ENCODE data around the gene CHPF.

The CHPF gene

DNA sequence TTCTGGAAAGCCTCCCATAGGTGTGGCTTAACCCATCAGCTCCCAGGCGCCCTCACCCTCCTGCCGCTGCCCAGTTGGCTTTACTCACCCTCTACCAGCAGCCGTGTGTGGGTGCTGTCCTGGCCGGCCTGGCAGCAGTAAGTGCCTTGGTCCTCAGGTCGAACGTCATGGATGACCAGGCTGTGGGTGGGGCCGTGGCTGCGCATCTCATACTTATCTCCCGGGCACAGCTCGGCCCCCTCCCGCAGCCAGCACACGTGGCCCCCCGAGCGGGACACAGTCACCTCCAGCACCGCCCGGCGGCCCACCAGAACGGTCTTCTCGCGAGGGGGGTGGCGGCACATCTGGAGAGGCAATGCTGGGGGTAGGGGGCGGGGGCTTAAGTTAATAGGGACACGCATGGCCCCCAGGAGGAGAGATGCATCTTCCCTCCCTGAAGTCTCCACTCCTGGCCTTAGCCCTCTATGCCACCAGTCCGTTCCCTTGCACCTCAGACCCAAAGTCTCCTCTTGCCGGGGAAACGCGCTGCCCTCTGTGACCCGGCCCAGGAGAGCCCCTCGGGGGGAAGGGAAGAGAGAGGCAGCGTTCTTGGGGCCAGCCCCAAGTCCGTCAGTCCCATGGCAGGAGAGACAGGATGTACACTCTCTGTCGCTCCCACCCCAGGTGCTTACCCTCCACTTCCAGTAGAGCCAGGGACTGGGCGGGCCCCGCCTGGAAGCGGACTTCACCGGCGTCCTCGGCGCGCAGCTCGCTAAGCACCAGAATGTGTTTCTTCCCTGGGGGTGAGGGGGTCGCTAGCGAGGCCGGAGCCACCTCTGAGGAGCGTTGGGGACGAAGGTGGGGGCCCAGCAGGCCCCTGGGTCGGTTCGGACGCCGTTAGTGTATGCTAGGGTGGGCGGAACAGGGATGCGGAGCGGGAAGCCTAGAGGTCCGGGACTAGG is 8.1 kb upstream of the CHPF start:
- DNase-seq: no peak

DNA sequence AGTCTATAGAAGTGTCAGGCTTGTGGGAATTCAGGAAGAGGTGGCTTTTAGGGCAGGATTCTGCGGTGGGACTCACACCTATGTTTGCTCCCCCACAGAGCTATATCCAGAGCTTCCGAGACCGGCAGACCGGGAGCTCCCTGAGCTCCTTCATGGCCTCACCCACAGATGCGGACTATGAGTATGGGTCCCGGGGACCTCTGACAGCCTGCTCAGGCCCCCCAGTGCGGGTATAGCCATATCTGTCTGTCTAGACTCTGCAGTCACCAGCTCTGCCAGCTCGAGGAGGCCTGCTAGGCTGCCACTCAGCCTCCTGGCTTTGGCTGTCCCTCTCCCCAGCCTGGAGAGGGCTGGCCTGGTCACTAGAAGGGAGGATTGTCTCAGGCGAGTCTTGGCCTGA is 6.0 kb upstream of the CHPF start:
- no peak for DNase-seq

DNA sequence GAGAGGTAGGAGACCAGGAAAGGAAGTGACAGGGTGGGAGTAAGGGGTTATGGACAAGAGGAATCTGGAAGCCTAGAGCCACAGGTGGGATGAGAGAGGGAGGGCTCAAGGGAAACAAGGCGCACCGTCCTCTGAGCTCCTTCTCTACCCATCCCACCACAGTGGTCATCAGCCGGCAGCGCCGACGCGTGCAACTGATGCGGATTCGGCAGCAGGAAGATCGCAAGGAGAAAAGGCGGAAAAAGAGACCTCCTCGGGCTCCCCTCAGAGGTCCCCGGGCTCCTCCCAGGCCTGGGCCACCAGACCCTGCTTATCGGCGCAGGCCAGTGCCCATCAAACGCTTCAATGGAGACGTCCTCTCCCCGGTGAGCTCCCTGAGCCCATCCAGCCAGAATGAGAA is 5.4 kb upstream of the CHPF start:
- no peak for DNase-seq

DNA sequence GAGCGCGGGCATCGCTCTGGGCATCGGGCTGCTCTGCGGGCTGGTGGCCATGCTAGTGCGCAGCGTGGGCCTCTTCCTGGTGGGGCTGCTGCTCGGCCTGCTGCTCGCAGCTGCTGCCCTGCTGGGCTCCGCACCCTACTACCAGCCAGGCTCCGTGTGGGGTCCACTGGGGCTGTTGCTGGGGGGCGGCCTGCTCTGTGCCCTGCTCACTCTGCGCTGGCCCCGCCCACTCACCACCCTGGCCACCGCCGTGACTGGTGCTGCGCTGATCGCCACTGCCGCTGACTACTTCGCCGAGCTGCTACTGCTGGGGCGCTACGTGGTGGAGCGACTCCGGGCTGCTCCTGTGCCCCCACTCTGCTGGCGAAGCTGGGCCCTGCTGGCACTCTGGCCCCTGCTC is 4.0 kb upstream of the CHPF start:
- DNase-seq: no peak

DNA sequence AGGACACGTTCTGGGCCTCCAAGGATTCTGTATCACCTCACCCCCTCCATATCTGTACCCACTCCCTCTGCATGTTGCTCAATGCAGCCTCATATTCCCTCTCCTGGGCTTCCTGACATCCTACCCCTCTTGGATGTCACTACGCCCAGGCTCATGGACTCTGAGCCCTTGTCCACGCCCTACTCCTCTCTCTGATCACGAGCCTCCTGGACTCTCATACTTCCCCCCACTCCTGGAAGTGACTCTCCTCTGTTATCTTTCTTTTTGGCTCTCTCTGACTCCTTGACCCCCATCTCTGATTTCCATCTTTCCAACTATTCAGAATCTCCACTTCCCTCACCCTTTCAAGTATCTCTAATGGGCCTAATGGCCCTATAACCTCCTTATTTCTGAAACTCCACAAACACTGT is 2.3 kb upstream of the CHPF start:
- DNase-seq: no peak

DNA sequence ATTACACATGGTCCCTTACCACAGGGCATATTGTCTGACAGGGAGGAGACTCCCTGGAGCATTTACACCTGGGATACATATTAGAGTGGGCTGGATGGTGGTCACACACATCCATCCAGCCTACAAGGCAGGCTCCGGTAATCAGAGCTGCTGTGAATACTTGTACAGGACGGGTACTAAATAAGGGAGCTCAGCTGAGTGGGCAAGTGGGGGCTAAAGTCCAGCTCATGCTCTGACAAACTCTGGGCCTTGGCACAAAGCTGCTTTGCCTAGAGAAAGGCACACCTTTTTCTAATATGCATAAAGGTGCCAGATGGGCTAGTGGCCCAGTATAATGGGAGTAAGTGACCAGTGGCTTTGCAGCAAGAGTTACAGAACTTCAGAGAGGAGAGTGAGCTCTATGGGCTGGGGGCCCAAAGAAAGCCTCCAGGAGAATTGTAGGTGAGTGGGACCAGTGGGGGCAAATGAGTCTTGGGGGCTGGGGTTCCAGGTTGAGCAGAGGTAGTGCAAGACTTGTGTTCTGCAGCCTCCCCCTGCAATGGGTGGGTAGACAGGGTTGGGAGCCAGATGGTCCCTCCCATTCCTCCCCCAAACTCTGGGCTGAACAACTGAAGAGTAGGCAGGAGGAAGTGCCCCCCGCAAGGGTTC is 1.8 kb upstream of the CHPF start:
- DNase-seq: no peak

DNA sequence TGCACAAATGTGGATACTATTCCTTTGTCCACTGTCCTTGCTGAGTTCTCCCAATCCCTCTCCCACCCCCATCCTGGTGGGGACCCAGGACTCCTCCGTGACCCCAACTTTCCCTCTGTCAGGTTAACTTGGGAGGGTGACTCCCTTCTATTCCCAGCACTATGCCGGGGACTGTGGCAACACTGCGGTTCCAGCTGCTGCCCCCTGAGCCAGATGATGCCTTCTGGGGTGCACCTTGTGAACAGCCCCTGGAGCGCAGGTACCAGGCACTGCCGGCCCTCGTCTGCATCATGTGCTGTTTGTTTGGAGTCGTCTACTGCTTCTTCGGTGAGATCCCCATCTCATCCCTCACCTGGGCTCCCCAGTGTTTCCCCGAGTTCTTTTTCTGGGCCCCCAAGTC is 958 bp upstream of the CHPF start:
- DNase-seq: no peak

DNA sequence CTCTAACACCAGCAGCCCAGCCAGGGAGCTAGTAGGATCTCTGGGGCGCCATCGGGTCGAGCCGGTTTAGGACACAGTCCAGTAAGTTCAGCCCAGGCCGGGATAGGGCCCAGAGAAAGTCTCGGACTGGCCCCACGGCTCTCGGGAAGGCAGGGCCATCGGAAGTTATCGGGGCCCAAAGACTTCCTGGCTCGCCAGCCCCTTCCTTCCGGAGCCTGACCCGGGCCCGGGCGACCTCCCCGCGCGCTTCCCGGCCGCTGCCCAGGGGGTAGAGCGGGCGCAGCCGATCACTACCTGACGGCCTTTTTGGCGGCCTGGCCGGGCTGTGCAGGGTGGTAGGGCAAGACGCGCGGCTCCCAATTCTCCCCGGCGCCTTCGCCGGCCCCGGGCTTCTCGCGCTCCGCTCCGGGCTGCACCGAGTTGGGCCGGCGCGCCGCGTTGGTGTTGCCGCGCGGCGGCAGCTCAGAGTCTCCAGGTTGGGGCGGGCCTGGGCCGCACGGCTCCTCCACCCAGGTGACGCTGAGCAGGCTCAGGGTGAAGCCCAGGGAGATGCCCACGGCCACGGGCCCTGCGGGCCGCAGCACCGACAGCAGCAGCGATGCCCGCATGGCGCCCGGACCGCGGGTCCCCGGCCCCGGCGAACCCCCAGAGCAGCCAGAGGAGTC is 546 bp downstream of the CHPF start:
- peak in 1 of 4 experiments; percentile 37 for DNase-seq

DNA sequence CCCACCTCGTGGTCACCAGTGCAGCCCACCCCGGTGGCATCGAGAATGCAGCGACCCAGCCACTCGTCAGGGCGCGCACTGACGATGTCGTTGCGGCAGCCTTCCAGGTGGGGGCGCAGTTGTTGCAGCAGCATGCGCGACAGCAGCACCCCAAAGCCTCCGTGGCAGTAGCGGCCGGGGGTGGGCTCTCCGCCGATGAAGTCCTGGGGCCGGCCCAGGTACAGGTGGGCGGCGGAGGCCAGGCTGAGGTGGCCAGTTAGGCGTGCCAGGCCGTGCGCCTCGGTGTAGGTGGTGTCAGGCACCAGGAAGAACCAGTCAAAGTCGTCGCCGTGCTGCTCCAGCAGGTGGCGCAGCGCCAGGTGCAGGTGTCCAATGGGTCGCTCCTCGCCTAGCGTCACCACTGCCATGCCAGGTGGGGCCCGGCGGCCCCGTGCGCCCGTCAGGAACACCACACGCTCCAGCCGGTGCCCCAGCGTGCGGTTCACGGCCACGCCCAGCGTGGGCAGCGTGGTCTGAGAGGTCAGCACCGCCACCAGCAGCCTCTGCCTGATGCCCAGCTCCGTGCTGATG is 1.9 kb downstream of the CHPF start:
- peak; percentile 62 to 84 (median 74) for DNase-seq

DNA sequence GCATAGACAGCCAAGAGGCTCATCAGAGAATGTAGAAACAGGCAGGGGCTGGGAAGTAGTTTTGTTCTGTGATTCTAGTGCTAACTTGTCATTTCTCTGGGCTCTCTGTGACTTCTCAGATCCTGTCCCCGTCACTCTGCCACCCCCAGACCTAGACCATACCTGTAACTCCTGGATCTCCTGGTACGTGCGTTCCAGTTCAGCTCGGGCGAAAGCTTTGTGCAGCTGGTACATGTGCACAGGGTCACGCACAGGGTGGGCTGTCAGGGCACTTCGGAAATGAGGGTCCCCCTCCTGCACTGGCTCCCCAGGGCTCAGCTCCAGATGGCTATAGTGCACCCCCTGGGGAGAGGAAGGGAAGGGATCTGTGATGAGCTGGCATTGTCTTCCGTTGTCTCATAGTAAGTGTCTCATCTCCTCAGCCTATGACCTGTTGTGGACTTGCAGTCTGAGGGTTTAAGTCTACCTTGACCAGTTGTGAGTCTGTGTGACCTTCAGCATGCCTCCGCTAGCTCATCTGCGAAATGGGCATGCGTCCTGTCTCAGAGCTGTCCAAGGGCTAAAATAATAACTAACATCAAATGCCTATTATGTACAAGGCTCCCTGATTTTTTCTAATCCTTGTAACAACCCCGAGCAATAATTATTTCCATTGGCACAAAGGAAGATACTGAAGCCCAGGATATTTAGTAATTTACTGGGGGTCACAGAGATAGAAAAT is 2.7 kb downstream of the CHPF start:
- no peak for DNase-seq

DNA sequence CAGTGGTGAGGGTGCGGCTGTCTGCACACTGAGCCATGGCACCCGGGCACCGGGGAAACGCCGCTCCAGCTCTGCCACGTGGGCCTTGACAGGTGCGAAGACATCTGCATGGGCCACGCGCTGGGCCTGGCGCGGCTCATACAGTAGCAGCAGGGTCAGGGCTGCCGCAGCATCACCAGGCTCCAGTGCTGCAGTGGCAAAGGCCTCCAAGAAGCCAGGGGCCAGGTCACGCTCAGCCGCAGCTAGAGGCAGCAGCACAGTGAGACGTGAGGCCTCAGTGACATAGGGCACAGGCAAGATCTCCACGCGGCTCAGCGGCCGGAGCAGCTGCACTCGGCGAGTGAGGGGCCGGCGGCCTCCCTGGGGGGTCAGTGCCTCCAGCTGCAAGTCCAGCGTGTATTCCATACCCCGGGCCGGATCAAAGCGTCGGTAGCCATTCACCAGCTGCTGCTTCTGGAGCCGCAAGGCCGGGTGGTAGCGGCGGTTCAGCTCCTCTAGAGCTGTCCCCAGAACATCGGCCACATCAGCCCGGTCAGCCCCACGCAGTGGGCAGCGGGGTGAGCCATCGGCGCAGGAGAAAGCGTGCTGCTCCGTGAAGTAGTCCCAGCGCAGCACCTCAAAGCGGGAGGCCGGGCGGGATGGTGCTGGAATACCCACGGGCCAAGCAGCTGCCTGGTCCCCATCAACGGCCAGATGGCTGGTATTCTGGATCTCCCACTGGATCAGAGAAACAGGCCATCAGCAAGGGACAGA is 3.5 kb downstream of the CHPF start:
- DNase-seq: no peak

DNA sequence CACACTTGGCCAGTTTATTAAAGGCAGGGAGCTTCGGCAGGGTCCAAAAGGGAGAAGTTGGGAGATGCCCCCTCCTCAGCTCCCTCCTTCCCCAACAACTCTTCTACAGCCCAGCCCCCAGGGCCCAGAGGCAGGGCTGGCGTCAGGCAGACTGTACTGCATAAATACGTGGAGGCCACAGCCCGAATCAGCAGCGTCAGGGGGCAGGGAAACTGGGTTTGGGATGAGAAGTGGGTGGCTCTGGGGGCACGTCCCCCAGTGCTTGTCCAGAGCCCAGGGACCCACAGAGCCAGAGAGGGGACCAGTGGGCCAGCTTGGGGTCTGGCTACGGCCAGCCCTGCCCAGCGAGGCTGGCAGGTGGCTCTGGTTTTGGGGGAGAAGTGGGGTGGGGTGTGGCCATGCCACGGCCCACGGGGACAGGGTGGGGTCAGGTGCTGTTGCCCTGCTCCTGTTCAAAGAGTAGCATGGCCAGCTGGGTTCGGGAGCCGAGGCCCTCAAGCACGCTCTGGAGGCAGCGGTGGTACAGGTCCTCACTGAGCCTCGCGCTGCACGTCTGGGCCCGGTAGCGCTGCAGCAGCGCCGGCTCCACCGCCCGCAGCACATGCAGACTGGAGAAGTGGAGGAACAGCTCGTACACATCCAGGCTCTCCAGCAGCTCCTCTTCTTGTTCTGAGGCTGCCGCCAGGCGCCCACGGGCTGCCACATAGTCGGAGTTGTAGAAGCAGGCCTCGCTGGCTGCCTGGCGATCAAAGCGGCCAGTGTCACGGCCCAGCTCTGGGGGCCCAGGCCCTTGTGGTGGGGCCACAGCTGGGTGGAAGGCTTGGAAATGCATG is 4.4 kb downstream of the CHPF start:
- no peak for DNase-seq

DNA sequence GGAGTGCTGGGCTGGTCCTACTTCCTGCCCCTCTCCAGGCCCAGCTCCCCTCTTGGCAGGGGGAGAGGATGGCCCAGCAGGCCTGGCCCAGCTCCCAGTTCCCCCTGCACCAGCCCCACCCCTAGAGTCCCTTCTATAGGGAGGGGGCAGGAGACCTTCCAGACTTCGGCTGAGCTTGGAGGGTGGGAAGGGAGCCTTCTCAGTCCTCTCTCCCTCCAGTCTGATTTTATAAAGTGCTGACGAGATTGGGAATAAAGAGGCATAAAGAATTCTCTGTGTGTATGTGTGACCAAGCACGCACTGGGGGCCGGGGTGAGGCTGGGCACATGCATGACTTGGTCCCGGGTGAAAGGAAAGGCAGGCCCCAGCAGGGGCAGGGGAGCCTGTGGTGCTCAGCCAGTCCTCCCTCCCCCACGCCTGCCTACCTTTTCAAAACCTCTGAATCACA is 5.1 kb downstream of the CHPF start:
- DNase-seq: no peak

DNA sequence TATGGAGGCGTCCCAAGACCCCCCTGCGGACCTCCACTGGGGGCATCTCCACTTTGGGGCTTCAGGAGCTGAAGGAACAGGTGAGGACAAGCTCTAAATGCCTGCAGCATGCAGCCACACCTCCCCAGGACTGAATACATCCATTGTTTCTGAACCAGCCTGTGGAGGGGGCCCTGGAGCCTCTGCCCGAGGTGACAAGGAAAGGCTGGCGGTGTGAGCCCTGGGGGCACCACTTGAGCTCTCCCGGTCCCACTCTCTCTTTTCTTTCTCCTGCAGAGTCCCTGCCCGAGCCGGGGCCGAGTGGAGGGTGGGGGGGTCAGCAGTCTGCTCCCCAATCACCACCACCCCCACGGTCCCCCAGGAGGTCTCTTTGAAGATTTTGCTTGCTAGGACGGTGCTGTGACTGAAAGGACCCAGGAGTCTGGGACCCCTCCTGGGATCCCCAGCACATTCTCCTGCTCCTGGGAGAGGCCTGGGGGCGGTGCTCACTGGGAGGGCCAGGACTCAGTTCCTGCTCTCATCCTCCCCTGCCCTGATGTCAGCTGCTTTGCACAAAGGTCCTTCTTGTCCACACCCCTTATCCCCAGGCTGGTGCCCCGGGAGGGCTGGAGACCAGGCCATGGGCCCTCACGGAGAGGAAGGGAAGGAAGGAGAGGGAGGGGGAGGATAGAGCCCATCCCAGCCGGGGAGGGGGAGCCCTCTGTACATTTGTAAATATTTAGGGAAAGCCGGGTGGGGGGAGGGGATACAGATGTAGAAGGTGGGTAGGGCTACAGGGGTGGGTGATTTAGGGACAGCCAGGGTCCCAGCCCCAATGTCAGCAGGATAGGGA is 5.7 kb downstream of the CHPF start:
- DNase-seq: no peak

DNA sequence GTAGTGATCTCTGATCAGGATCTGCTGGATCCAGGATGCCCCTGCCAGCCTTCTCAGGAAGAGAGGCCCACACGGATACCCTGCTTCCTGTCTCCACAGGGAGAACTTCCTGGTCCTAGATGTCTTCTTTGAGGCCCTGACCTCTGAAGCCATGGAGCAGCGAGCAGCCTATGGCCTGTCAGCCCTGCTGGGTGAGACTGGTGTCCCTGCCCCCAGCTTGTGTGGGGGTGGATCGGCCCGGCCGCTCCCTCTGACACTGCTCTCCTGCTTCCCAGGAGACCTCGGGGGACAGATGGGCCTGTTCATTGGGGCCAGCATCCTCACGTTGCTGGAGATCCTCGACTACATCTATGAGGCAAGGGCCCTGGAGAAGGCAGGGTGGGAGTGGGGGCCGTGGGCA is 6.6 kb downstream of the CHPF start:
- no peak for DNase-seq

DNA sequence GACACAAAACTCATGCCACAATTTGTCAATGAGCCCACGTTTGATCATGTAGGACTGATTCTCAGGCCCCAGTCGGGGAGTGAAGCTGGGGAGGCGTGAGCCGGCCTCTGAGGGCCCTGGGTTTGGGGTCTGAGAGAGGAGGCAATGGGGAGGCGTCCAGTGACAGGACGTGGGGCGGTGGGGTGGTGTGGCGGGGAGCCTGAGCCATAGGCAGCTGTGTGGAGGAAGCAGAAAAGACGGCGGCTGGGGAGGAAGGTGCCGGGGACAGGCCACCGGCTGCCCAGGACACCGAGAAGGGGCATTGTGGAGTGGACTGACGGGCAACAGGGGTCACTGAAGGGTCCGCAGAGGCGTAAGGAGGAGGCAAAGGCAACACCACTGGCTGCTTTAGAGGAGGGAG is 7.2 kb downstream of the CHPF start:
- DNase-seq: no peak

DNA sequence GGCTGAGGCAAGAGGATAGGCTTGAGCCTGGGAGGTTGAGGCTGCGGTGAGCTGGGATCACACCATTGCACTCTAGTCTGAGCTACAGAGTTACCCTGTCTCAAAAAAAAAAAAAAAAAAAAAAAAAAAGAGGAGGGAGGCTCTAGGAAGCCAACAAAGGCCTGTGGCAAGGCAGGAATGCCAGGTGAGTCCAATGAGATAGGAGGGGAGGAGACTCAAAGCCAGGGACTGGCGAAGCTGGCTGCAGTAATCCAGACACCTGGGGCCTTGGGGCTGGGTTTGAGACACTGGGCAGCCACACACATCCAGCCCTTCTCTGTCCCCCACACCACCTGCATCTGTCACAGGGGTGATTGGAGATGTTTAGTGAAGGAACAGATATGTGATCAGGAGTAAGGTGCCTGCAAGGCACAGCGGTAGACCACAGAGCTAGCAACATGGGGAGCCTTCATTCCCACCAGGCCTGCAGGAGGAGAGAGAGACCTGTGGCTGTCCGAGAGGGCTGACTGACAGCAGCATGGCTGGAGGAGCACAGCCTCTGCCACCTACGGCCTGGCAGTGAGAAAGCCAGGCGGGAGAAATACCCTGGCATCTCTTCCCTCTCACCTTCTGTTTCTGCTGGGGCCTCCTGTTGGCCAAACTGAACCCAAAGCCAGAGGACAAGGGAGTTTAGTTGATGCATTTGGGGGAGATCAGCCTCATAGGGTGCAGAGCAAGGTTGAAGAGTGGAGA is 9.5 kb downstream of the CHPF start:
- DNase-seq: no peak

DNA sequence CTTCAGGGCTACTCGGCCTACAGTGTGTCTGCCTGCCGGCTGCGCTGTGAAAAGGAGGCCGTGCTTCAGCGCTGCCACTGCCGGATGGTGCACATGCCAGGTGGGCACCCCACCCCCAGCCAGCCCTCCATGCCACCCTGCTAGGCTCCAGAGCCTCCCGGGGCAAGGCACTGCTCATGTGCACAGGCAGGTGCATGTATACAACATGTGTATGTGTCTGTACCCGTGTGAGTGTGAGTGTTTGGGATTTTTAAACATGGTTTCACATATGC is 11.3 kb downstream of the CHPF start:
- no peak for DNase-seq

DNA sequence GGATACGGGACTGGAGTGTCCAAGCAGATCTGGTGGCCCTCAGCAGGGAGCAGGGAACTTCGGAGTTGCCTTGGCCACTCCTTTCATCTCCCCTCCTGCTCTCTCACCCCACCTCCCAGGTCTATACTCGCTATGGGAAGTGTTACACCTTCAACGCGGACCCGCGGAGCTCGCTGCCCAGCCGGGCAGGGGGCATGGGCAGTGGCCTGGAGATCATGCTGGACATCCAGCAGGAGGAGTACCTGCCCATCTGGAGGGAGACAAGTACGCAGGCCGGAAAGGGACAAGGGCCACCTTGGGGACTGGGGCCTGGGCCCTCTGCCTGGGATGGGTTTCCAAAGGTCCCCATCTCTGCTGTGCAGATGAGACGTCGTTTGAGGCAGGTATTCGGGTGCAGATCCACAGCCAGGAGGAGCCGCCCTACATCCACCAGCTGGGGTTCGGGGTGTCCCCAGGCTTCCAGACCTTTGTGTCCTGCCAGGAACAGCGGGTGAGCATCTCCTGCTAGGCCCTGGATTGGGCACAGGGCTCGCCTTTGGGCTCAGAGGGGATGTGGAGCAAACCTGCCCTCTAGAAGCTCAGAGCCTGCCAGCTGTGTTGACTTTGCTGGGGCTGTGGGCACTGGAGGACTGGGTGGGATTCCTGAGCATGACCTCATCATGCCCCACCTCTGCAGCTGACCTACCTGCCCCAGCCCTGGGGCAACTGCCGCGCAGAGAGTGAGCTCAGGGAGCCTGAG is 11.8 kb downstream of the CHPF start:
- DNase-seq: no peak
